ENCODE results near the gene PRPF6.

DNA sequence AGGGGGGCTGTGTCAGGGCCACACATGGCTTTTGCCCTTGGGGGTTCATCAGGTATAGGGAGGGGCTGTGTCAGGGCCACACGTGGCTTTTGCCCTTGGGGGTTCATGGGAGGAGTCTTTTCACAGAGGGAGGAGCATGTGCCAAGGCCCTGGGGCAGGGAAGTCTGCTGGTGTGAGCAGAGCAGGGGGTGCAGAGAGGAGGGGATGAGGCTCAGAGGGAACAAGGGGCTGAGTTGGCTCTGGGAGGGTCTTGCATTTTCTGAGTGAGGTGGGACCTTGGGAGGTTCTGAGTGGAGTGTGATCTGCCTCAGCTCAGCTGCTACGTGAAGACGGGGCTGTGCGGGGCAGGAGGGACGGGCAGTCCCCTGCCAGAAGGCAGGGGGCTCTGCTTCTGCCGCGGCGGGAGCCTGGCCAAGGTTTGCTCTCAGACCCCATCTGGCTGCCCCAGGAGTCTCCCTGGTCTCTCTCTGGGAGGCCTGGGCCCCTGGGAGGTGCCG, 74.5 kb downstream of the PRPF6 start:
- TF ChIP-seq, protein P1, sequence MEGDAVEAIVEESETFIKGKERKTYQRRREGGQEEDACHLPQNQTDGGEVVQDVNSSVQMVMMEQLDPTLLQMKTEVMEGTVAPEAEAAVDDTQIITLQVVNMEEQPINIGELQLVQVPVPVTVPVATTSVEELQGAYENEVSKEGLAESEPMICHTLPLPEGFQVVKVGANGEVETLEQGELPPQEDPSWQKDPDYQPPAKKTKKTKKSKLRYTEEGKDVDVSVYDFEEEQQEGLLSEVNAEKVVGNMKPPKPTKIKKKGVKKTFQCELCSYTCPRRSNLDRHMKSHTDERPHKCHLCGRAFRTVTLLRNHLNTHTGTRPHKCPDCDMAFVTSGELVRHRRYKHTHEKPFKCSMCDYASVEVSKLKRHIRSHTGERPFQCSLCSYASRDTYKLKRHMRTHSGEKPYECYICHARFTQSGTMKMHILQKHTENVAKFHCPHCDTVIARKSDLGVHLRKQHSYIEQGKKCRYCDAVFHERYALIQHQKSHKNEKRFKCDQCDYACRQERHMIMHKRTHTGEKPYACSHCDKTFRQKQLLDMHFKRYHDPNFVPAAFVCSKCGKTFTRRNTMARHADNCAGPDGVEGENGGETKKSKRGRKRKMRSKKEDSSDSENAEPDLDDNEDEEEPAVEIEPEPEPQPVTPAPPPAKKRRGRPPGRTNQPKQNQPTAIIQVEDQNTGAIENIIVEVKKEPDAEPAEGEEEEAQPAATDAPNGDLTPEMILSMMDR (conservative IDR thresholded peaks at IDR 0.05; ENCODE audit: low read length), result no peak
- no peak for TF ChIP-seq EZH2phosphoT487 (IDR thresholded peaks at IDR 0.05; ENCODE audit: borderline replicate concordance, low read depth, low read length)
